Measurements from ENCODE around the gene MAMDC4.
A peak's percentile ranks its signal among the peaks of the same experiment; 100 is the strongest.
"Not testable (repeated sequence)": the region's sequence is repeated elsewhere in the genome, so short reads cannot be mapped to it uniquely, and the experiment has no call there.

Gene MAMDC4

DNA sequence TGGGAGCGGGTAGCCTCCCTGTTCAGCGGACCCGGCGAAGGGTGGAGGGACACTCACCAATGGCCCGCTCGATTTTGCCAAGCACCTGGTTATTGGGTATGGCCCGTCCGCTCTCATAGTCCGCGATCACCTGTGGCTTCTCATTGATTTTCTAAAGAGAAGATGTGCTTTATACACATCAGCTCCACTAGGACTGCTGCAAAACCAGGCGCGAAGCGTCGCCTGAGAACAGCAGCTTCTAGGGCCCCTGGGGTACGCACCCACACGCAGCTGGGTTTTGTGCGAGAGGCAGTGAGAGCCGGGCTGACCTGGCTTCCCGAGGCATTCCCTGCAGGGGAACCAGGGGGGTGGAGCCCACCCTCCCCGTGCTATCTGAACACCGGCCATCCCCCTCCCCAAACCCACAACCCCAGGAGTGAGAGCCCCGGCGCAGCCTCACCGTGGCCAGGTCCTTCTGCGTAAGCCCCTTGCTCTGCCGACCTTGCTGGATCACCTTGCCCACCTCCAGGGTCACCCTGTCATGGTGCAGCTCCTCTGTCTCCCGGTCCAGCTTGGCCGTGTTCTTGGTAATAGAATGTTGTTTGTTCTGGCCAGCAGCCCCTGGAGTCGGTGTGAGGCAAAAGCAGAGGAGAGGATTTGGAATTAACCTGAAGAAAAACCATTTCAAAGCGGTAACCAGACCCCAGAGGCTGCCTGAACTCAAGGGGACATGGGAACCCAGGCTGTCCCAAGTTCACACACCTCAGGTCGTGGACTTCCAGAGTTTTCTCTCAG, 10.9 kb downstream of the MAMDC4 start:
- no peak for DNase-seq (ENCODE audit: low read depth)

GRCh38 chr9:136863623-136864273, 11.6 kb downstream of the MAMDC4 start:
- DNase-seq (ENCODE audit: low read depth) = no peak

GRCh38 chr9:136865041-136865767, 13.1 kb downstream of the MAMDC4 start:
- no peak for DNase-seq (ENCODE audit: low read depth)

- DNase-seq (ENCODE audit: low read depth) = no peak
Observed at GRCh38 chr9:136865768-136866103, 13.6 kb downstream of the MAMDC4 start.

GRCh38 chr9:136866898-136867421, 14.8 kb downstream of the MAMDC4 start:
- DNase-seq (ENCODE audit: low read depth) = not testable (repeated sequence)

DNA sequence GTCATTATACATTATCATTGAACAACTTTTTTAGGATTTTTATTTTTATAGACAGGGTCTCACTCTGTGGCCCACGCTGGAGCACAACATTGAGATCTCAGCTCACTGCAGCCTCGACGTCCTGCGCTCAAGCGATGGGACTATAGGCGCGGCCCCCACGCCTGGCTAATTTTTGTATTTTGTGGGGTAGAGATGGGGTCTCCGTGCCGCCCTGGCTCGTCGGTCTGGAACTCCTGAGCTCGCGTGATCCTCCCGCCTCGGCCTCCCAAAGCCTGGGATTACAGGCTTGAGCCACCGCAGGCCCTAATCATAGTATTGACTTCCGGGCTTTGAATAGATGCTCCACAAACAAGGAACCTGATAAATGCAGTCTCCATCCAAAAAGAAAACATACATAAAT, 15.3 kb downstream of the MAMDC4 start:
- no peak for DNase-seq (ENCODE audit: low read depth)

DNA sequence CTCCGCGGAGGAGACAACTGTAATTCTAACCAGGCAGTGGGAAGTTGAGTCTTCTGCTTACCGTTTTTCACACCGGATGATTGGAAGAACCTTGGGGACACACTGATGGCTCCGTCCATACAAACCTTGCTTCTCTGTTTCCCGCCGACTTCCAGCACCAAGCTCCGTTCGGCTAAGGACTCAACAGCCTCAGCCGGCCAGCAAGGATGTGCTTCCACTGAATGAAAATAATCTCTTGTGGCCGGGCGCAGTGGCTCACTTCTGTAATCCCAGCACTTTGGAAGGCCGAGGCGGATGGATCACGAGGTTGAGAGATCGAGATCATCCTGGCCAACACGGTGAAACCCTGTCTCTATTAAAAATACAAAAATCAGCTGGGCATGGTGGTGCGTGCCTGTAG, 15.8 kb downstream of the MAMDC4 start:
- DNase-seq (ENCODE audit: low read depth) = no peak

GRCh38 chr9:136868644-136869043, 16.5 kb downstream of the MAMDC4 start:
- no peak for DNase-seq (ENCODE audit: low read depth)

- not testable (repeated sequence) for DNase-seq (ENCODE audit: low read depth)
Observed at GRCh38 chr9:136869611-136870010, 17.5 kb downstream of the MAMDC4 start.

- DNase-seq (ENCODE audit: low read depth) = no peak
Observed at GRCh38 chr9:136875155-136875554, 23.0 kb downstream of the MAMDC4 start.

- no peak for DNase-seq (ENCODE audit: low read depth)
Observed at GRCh38 chr9:136876476-136876875, 24.3 kb downstream of the MAMDC4 start.

GRCh38 chr9:136880651-136881050, 28.5 kb downstream of the MAMDC4 start:
- no peak for DNase-seq (ENCODE audit: low read depth)

GRCh38 chr9:136881691-136882108, 29.6 kb downstream of the MAMDC4 start:
- DNase-seq (ENCODE audit: low read depth) = no peak

DNA sequence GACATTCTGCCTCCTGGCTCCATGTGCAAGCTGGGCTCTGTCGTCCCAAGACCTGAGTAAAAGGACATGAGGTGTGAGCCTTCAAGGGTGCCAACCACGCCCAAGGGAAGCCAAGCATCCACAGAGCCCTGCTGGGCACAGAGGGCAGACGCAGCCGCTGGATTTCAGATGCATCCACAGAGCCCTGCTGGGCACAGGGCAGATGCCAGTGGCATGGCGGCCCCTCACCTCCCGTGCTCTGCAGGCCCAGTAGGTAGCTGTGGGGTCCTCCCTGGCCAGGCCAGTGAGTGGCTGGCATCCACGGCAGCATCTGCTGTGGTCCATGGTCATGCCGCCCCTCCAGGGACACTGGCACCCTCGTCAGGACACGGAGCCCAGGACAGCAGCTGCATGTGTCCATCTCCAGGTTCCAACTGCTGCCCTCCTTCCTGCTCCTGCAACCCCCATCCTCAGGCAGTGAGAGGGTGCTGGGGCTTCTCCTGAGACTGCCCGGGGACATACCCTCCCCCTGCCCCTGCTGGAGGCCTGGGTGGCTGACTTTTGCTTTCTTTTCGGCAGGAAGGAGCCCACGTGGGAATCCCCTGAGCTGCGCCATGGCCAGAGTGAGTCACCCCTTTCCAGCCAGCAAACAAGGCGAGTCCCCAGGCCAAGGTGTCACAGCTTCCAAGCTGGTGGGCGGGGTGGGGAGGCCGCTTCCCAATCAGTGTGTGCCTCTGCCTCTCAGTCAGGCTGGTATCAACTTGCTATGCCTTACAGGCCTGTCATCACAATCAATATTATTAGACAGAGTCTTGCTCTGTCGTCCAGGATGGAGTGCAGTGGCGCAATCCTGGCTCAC, 30.2 kb downstream of the MAMDC4 start:
- peak; percentile 84 for DNase-seq (ENCODE audit: low read depth)

DNA sequence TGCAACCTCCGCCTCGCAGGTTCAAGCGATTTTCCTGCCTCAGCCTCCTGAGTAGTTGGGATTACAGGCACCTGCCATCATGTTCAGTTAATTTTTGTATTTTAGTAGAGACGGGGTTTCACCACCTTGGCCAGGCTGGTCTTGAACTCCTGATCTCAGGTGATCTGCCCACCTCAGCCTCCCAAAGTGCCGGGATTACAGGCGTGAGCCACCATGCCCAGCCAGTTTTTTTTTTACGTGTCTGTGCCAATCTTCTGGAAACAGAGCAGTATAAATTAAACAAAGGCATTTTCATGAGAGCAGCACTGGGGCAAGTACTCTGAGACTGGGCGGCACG, 30.8 kb downstream of the MAMDC4 start:
- not testable (repeated sequence) for DNase-seq (ENCODE audit: low read depth)

DNA sequence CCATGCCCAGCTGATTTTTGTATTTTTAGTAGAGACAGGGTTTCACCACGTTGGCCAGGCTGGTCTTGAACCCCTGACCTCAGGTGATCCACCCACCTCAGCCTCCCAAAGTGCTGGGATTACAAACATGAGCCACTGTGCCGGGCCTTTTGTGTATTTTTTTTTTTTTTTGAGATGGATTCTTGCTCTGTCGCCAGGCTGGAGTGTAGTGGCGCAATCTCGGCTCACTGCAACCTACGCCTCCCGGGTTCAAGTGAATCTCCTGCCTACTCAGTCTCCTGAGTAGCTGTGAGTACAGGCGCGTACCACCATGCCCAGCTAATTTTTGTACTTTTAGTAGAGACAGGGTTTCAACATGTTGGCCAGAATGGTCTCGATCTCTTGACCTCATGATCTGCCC, 31.5 kb downstream of the MAMDC4 start:
- not testable (repeated sequence) for DNase-seq (ENCODE audit: low read depth)

GRCh38 chr9:136885950-136886578, 33.9 kb downstream of the MAMDC4 start, which contains the start of gene TRAF2:
Gene TRAF2 (plus strand): TSS chr9:136886516. CDS start chr9:136898741, 12,225 bp downstream.
- peak; percentile 96 for DNase-seq (ENCODE audit: low read depth)

- DNase-seq (ENCODE audit: low read depth) = no peak
Observed at GRCh38 chr9:136886610-136887597, 34.8 kb downstream of the MAMDC4 start.

DNA sequence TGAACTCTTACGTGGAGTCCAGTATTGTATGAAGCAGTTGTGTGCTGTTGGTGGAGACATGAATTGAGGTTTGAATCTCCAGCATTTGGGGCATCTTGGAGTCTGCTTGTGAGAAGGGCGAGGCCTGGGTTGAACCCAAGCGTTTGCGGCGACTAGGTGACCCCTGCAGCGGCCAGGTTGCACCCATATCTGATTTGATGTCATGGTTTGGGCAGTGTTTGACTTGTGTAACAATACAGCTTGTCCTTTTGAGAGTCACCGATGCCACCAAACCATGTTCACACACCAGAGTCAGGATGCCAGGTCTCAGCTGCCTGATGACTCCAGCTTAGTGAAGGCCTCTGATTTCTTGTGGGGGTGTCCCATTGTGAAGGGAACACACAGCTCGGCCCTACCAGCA, 36.3 kb downstream of the MAMDC4 start:
- DNase-seq (ENCODE audit: low read depth) = no peak

- no peak for DNase-seq (ENCODE audit: low read depth)
Observed at GRCh38 chr9:136889858-136890257, 37.7 kb downstream of the MAMDC4 start.

Measured in activated gamma-delta T cell treated with anti-CD3 and anti-CD28 coated beads, Interleukin-2, amount 50 U/mL, for 16 hours (primary cell).